GM18505 (cell line): Measurements from ENCODE around the gene RIC8B.

Source experiments
- ATAC-seq: cut with Tn5 transposase; IDR thresholded peaks from one replicate; pipeline ENCODE4 v1.9.1; 2021; ENCODE audit not compliant: unreplicated experiment
- POLR2A ChIP-seq: IDR thresholded peaks from 4 replicates; pipeline ENCODE4 v1.6.1; 2011; ENCODE audit warnings: borderline replicate concordance; ENCODE audit not compliant: insufficient read depth, insufficient read length; ENCODE audit errors: extremely low read depth

Gene RIC8B

GRCh38 chr12:106885026-106885425 is 110.5 kb downstream of the RIC8B start:
- ATAC-seq, result no peak
- TF ChIP-seq POLR2A, result no peak

DNA sequence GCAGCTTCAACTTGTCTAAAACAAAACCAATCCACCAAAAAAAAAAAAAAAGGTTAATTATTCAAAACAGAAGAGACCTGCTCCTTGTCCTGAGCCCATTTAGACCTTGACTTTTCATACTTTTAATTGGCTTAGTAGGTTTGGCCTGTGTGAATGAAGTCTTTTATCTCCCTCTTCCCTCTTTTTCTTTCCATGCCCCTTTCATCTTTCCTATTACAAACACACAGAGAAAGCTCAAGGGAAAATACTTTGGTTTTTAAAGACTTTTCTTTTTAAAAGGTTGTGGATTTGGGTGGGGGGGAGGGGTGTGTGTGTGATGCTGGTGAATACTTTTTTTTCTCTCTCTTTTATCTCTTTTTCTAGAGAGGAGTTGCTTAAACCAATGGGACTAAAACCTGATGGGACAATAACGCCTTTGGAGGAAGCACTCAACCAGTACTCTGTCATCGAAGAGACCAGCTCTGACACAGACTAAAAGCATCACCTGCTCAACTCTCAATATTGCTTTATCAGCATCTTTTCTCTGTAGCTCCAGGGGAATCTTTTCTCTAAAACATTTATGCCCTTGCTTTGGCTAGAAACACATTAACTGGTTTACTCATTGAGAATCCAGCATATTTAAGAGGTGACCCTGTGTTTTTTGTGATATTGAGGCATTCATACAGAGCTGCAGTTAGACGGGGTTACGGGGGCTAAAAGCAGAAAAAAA is 111.2 kb downstream of the RIC8B start:
- no peak for ATAC-seq
- TF ChIP-seq POLR2A, result no peak

GRCh38 chr12:106886932-106887331 is 112.5 kb downstream of the RIC8B start:
- no peak for ATAC-seq
- TF ChIP-seq POLR2A, result no peak

- no peak for ATAC-seq
- no peak for TF ChIP-seq POLR2A
Measured at GRCh38 chr12:106888348-106888970, 114.0 kb downstream of the RIC8B start.

- TF ChIP-seq POLR2A, result no peak
- ATAC-seq, result no peak
Measured at GRCh38 chr12:106889326-106889725, 114.8 kb downstream of the RIC8B start.

GRCh38 chr12:106889950-106890626 is 115.6 kb downstream of the RIC8B start:
- ATAC-seq, result no peak
- no peak for TF ChIP-seq POLR2A

DNA sequence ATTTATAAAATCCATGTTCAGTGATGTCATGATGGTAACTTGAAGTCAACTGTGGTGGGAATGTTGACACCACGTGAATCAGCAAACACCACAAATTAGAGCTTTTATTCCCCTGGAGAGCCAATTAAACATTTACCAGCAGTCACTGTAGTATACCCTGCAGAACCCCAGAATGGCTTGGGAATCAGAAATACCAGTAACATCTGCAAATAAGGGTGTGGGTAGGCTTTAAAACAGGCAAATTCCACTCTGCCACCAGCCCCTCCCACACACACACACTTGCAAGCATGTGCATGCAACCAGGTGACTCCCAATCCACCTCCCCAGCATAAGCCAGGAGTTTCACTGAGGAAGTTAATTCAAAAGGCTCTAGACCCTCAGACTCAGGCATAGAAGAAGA is 117.6 kb downstream of the RIC8B start:
- TF ChIP-seq POLR2A, result no peak
- no peak for ATAC-seq

GRCh38 chr12:106893451-106893850 is 119.0 kb downstream of the RIC8B start:
- no peak for TF ChIP-seq POLR2A
- no peak for ATAC-seq

GRCh38 chr12:106894774-106895173 is 120.3 kb downstream of the RIC8B start:
- ATAC-seq, result no peak

GRCh38 chr12:106896603-106897002 is 122.1 kb downstream of the RIC8B start:
- ATAC-seq, result no peak
- no peak for TF ChIP-seq POLR2A

More at GRCh38 chr12:106894774-106895173, 120.3 kb downstream of the RIC8B start:
- TF ChIP-seq POLR2A, result no peak

- no peak for ATAC-seq
Measured at GRCh38 chr12:106897082-106897481, 122.6 kb downstream of the RIC8B start.

GRCh38 chr12:106897981-106898901 is 123.8 kb downstream of the RIC8B start:
- TF ChIP-seq POLR2A, result no peak
- ATAC-seq, result no peak

More at GRCh38 chr12:106897082-106897481, 122.6 kb downstream of the RIC8B start:
- TF ChIP-seq POLR2A, result no peak

GRCh38 chr12:106900554-106900953 is 126.1 kb downstream of the RIC8B start:
- no peak for TF ChIP-seq POLR2A
- ATAC-seq, result no peak
